ENCODE measurements around the gene CCDC13.

CCDC13 gene

DNA sequence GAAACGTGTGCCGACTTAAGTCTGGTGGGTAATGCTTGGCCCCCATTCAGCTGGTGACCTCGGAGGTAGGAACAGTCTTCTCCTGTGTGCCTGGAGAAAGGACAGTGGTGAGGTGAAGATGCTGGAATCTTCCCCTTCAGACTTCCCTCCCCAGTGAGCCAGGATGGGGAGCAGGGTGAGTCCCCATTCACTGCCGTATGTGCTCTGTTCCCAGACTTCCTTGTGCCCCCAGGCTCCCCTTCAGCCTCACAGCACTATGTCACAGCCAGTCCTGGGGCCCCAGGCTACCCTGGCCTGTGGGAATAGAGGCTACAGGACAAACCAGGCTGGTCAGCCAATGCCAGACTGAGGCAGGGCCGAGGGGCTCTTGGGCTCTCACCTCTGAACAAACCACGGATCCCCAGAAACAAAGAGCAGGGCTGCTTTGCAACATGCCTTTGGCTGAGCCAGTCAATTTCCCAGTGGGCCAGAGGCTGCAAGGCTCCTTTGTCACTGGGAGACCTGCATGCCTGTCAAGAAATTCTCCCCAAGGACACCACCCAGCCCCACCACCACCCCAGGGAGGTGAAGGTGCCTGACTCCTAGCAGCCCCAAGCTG, 38.7 kb downstream of the CCDC13 start:
- no peaks in the 10 kb centered on the region for H3K27me3 ChIP-seq (ENCODE audit: insufficient read depth, poor library complexity, severe bottlenecking)
- TF ChIP-seq POLR2AphosphoS5 (IDR thresholded peaks at IDR 0.05; ENCODE audit: low read depth) (no peak), SPI1 (IDR thresholded peaks at IDR 0.05; ENCODE audit: borderline replicate concordance, low read depth) (no peak), GABPA (IDR thresholded peaks at IDR 0.05; ENCODE audit: low read depth) (no peak)
- TF ChIP-seq, protein P1, sequence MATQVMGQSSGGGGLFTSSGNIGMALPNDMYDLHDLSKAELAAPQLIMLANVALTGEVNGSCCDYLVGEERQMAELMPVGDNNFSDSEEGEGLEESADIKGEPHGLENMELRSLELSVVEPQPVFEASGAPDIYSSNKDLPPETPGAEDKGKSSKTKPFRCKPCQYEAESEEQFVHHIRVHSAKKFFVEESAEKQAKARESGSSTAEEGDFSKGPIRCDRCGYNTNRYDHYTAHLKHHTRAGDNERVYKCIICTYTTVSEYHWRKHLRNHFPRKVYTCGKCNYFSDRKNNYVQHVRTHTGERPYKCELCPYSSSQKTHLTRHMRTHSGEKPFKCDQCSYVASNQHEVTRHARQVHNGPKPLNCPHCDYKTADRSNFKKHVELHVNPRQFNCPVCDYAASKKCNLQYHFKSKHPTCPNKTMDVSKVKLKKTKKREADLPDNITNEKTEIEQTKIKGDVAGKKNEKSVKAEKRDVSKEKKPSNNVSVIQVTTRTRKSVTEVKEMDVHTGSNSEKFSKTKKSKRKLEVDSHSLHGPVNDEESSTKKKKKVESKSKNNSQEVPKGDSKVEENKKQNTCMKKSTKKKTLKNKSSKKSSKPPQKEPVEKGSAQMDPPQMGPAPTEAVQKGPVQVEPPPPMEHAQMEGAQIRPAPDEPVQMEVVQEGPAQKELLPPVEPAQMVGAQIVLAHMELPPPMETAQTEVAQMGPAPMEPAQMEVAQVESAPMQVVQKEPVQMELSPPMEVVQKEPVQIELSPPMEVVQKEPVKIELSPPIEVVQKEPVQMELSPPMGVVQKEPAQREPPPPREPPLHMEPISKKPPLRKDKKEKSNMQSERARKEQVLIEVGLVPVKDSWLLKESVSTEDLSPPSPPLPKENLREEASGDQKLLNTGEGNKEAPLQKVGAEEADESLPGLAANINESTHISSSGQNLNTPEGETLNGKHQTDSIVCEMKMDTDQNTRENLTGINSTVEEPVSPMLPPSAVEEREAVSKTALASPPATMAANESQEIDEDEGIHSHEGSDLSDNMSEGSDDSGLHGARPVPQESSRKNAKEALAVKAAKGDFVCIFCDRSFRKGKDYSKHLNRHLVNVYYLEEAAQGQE (IDR thresholded peaks at IDR 0.05; ENCODE audit: insufficient replicate concordance, low read depth): no peak
- TF ChIP-seq, protein P2, sequence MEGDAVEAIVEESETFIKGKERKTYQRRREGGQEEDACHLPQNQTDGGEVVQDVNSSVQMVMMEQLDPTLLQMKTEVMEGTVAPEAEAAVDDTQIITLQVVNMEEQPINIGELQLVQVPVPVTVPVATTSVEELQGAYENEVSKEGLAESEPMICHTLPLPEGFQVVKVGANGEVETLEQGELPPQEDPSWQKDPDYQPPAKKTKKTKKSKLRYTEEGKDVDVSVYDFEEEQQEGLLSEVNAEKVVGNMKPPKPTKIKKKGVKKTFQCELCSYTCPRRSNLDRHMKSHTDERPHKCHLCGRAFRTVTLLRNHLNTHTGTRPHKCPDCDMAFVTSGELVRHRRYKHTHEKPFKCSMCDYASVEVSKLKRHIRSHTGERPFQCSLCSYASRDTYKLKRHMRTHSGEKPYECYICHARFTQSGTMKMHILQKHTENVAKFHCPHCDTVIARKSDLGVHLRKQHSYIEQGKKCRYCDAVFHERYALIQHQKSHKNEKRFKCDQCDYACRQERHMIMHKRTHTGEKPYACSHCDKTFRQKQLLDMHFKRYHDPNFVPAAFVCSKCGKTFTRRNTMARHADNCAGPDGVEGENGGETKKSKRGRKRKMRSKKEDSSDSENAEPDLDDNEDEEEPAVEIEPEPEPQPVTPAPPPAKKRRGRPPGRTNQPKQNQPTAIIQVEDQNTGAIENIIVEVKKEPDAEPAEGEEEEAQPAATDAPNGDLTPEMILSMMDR (IDR thresholded peaks at IDR 0.05; ENCODE audit: insufficient read depth, low read length): no peak
- DNase-seq (ENCODE audit: low read depth in 1 of 2, low spot score in 1 of 2): no peak
- no peak overlapping the region for H3K27ac ChIP-seq (replicated peaks)
- no peak overlapping the region for H3K4me3 ChIP-seq (replicated peaks; ENCODE audit: insufficient read depth, low read length)

DNA sequence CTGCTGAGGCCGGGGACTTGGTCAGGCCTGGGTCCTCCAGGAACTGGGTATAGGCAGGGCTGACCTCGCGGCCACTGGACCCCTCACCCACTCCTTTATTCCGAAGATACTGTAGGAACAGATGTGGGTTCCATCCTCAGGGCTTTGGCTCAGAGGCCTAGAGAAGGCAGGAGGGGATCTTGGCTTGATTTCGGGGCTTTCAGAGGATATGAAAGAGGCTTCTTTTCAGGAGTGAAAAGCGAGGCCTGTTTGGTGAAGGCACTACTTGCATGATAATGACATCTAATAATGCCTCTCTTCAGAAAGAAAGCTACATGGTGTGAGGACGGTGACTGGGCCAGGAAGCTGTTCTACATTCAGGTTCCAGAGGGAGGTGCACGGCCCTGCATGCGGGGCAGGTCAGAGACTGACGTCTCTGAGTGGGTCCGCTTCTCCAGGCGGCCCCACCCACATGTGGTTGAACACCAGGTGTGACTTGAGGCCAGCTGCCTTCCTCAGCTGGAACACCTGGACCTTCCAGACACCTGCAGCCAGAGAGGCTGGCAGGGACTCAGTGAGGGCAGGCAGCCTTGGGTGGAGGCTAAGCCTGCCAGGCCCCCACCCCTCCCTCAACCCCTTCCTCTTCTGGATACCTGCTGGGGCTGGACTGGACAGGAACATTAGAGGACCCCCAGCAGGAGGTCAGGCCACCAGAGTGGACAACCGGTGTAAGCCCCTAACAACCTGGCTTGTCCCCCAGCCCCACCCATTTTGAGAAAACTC, 39.4 kb downstream of the CCDC13 start:
- Histone ChIP-seq H3K27ac (replicated peaks) (no peak overlapping the region), H3K4me3 (replicated peaks; ENCODE audit: insufficient read depth, low read length) (no peak overlapping the region)

DNA sequence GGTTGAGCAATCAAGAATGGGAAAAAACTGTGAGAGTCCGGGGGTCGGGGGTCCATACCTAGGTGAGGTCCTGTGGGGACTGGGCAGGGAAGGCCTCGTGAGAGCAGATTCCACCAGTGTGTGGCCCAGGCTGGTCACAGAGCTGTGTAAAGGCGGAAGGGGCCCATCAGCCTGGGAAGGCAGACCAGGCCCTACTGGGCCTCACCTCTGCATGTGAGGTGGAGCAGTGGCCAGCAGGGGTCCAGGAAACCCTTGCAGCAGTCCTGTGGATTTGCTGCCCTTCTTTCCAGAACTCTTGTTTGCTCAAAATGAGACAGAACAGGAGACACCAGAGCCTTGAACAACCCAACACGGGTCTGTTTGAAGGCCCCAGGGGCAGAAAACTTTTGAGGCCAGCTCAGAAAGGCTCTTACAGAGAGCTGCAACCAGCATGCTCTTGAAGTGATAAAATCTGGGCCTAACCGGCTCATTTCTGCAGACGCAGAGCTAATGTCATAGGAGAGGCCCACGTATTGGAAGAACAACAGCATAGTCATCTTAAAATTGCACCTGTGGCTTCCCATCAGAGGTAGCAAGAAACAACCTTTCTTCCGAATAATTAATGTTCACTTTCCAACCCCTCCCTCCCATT, 40.1 kb downstream of the CCDC13 start:
- DNase-seq (ENCODE audit: low read depth in 1 of 2, low spot score in 1 of 2): no peak
- Histone ChIP-seq H3K27ac (replicated peaks) (no peak overlapping the region), H3K27me3 (ENCODE audit: insufficient read depth, poor library complexity, severe bottlenecking) (no peaks in the 10 kb centered on the region), H3K4me3 (replicated peaks; ENCODE audit: insufficient read depth, low read length) (no peak overlapping the region)
- TF ChIP-seq GABPA (IDR thresholded peaks at IDR 0.05; ENCODE audit: low read depth) (no peak), POLR2AphosphoS5 (IDR thresholded peaks at IDR 0.05; ENCODE audit: low read depth) (no peak), SPI1 (IDR thresholded peaks at IDR 0.05; ENCODE audit: borderline replicate concordance, low read depth) (no peak)
- TF ChIP-seq, protein P1 (IDR thresholded peaks at IDR 0.05; ENCODE audit: insufficient replicate concordance, low read depth): no peak
- TF ChIP-seq, protein P2 (IDR thresholded peaks at IDR 0.05; ENCODE audit: insufficient read depth, low read length): no peak

More for the DNA sequence above, 39.4 kb downstream of the CCDC13 start:
- H3K27me3 ChIP-seq (ENCODE audit: insufficient read depth, poor library complexity, severe bottlenecking): no peaks in the 10 kb centered on the region
- no peak for TF ChIP-seq POLR2AphosphoS5 (IDR thresholded peaks at IDR 0.05; ENCODE audit: low read depth)
- TF ChIP-seq SPI1 (IDR thresholded peaks at IDR 0.05; ENCODE audit: borderline replicate concordance, low read depth): no peak
- TF ChIP-seq GABPA (IDR thresholded peaks at IDR 0.05; ENCODE audit: low read depth): no peak
- TF ChIP-seq, protein P1 (IDR thresholded peaks at IDR 0.05; ENCODE audit: insufficient replicate concordance, low read depth): no peak
- TF ChIP-seq, protein P2 (IDR thresholded peaks at IDR 0.05; ENCODE audit: insufficient read depth, low read length): no peak
- no peak for DNase-seq (ENCODE audit: low read depth in 1 of 2, low spot score in 1 of 2)
